Pancreas (tissue), 10 donors: ENCODE results near the gene RNF227. TPM values are rescaled to one million over a fixed set of nuclear protein-coding genes. Genes with fewer than 3 reads are reported as not detected.
"Not testable (repeated sequence)": the region's sequence is repeated elsewhere in the genome, so short reads cannot be mapped to it uniquely, and the experiment has no call there.

Source experiments
- ATAC-seq, 4 donors: fragments of 200-7000 bp; cut with Tn5 transposase; one replicate each; pipeline versions ENCODE4 v1.8.0 to v1.9.1; 2020; ENCODE audit warnings: mild to moderate bottlenecking in 4 of 4, moderate library complexity in 4 of 4
- DNase-seq, 6 donors: peaks; one replicate each; pipeline ENCODE4 v3.0.0-alpha.2; 2020
- FAIRE-seq: peaks from 2 replicates; lab custom pipeline; 2012; peaks lifted over from hg19 to GRCh38; lab: Jason Lieb, UNC
- H3K27ac ChIP-seq, 4 donors: fragments of 200-600 bp; sonication (generic); 1 replicate in 3 of 4; 2 replicates in 1 of 4; pipeline versions ENCODE4 v1.5.0 to v1.8.0; 2020
- H3K27me3 ChIP-seq, 4 donors: fragments of 200-600 bp; one replicate each; pipeline ENCODE4 v1.8.0; 2021
- H3K36me3 ChIP-seq, 3 donors: fragments of 200-600 bp; sonication (generic) in 1 of 3; one replicate each; pipeline versions ENCODE4 v1.5.0 to v1.8.0; 2020 to 2021
- H3K4me1 ChIP-seq, 3 donors: fragments of 200-600 bp; one replicate each; pipeline ENCODE4 v1.8.0; 2021
- H3K4me3 ChIP-seq, 4 donors: fragments of 200-600 bp; sonication (generic) in 2 of 4; one replicate each; pipeline versions ENCODE4 v1.5.0 to v1.8.0; 2020 to 2021
- H3K9me3 ChIP-seq, 4 donors: fragments of 200-600 bp; one replicate each; pipeline ENCODE4 v1.8.0; 2021
- CTCF ChIP-seq, 4 donors: fragments of 200-600 bp; sonication (generic) in 3 of 4; IDR thresholded peaks; one replicate each; pipeline versions ENCODE4 v1.5.0 to v1.8.0; 2021; ENCODE audit warnings: antibody characterized with exemption in 4 of 4
- WGBS, 2 donors: extraction: QIAGEN DNeasy Blood & Tissue Kit; methylation state at CpG; one replicate each; pipeline ENCODE4 v1.1.7; 2013; 5-methylcytosine and 5-hydroxymethylcytosine counted together
- intact Hi-C, 3 donors: fragments of 100-400 bp; cut with DNase I; formaldehyde crosslinking; loops; one replicate each; pipeline versions ENCODE4 v1.11.1 to v1.14.2; 2022
- polyA plus RNA-seq, 2 donors: library from polyadenylated mRNA; stranded (reverse); fragments of 200-250 nt; gene quantifications; one replicate each; pipeline ENCODE4 v1.2.3, GENCODE V29; 2013
- total RNA-seq, 6 donors: library from RNA; stranded (reverse); fragmentation: NEBNext Ultra II Directional in 4 of 6; extraction: Animal tissue kit (Norgen Biotek cat#: 25700) in 4 of 6; gene quantifications; one replicate each; pipeline versions ENCODE4 v1.2.1 to v1.2.4, GENCODE V29; 2021 to 2023
- donor health status: healthy with polysubstance abuse.
- donor health status: DM: no; HTN: no; CAD: no; lungs with moderate emphysema.
- donor health status: DM: no; HTN: no; CAD: no.
- donor health status: control.
- donor health status: control.
- donor health status: Bipolar disorder and iron deficiency.
- donor health status: DM: yes; HTN: yes; CAD: no.
- donor health status: DM: no; HTN: no; CAD: no.
- donor health status: DM: no; HTN: no; CAD: no.
- donor health status: DM: yes; HTN: yes; CAD: no.

RNF227 gene
- total and polyA plus RNA-seq, 8 donors: 1.2 to 3.0 (median 2.0) TPM

GRCh38 chr17:7955414-7956227 lies 39.5 kb upstream of the RNF227 start:
- Histone ChIP-seq H3K4me3 (no peak overlapping the region), H3K9me3 (no peaks in the 10 kb centered on the region), H3K27me3 (peaks cover 0 to 6% (median under 1%) of the 10 kb centered on the region in 4 donors), H3K27ac (no peak overlapping the region), H3K36me3 (no peaks in the 10 kb centered on the region), H3K4me1 (no peaks in the 10 kb centered on the region)
- 71 to 78% methylated on average over 13 of the region's 13 CpGs for WGBS, 2 donors
- TF ChIP-seq CTCF (IDR thresholded peaks at IDR 0.05): no peak
- intact Hi-C loops: no loop called here
- FAIRE-seq: no peak
- no peak for DNase-seq
- no peak for ATAC-seq

GRCh38 chr17:7953266-7953665 lies 37.2 kb upstream of the RNF227 start:
- intact Hi-C loops, H3K9me3 ChIP-seq, H3K4me3 ChIP-seq, DNase-seq, FAIRE-seq, ATAC-seq, H3K36me3 ChIP-seq, H3K27ac ChIP-seq, H3K4me1 ChIP-seq, H3K27me3 ChIP-seq: not testable (repeated sequence)
- WGBS, 2 donors: 87 to 92% methylated on average over 13 of the region's 13 CpGs

GRCh38 chr17:7951143-7951792 lies 35.2 kb upstream of the RNF227 start:
- ATAC-seq: no peak

GRCh38 chr17:7950578-7950977 lies 34.5 kb upstream of the RNF227 start:
- no peaks in the 10 kb centered on the region for H3K27me3 ChIP-seq
- peaks cover 2 to 20% (median 4%) of the 10 kb centered on the region in 3 donors for H3K36me3 ChIP-seq
- ATAC-seq: no peak
- no peak overlapping the region for H3K27ac ChIP-seq
- H3K9me3 ChIP-seq: no peaks in the 10 kb centered on the region
- no peak for DNase-seq
- intact Hi-C loops: no loop called here
- H3K4me3 ChIP-seq: no peak overlapping the region
- no peaks in the 10 kb centered on the region for H3K4me1 ChIP-seq
- WGBS, 2 donors: 74 to 95% methylated on average over 3 of the region's 3 CpGs
- TF ChIP-seq CTCF (IDR thresholded peaks at IDR 0.05): no peak
- no peak for FAIRE-seq

More at GRCh38 chr17:7951143-7951792, 35.2 kb upstream of the RNF227 start:
- TF ChIP-seq CTCF (IDR thresholded peaks at IDR 0.05): no peak
- DNase-seq: no peak
- H3K27me3 ChIP-seq: no peaks in the 10 kb centered on the region
- H3K9me3 ChIP-seq: no peaks in the 10 kb centered on the region
- H3K4me3 ChIP-seq: no peak overlapping the region
- no peak for FAIRE-seq
- WGBS, 2 donors: 78 to 82% methylated on average over 5 of the region's 5 CpGs
- H3K36me3 ChIP-seq: peaks cover 0 to 14% (median 4%) of the 10 kb centered on the region in 3 donors
- no peak overlapping the region for H3K27ac ChIP-seq
- no peaks in the 10 kb centered on the region for H3K4me1 ChIP-seq
- intact Hi-C loops: no loop called here

GRCh38 chr17:7947651-7948050 lies 31.6 kb upstream of the RNF227 start:
- H3K4me1 ChIP-seq: no peaks in the 10 kb centered on the region
- no peak for TF ChIP-seq CTCF (IDR thresholded peaks at IDR 0.05)
- no peak overlapping the region for H3K27ac ChIP-seq
- WGBS, 2 donors: 84 to 86% methylated on average over 5 of the region's 5 CpGs
- no peaks in the 10 kb centered on the region for H3K27me3 ChIP-seq
- H3K36me3 ChIP-seq: peaks cover 2 to 47% (median 10%) of the 10 kb centered on the region in 3 donors
- intact Hi-C loops: no loop called here
- ATAC-seq: no peak
- H3K4me3 ChIP-seq: no peak overlapping the region
- H3K9me3 ChIP-seq: no peaks in the 10 kb centered on the region
- no peak for FAIRE-seq
- no peak for DNase-seq
